ENCODE measurements around the gene AK2. TPM values are rescaled to one million over a fixed set of nuclear protein-coding genes. Genes with fewer than 3 reads are reported as not detected.

Gene AK2
- total RNA-seq, 1 donor from 2014 or later: 118 TPM

GRCh38 chr1:32971156-32971555 lies 65.5 kb downstream of the AK2 start:
- H3K4me3 ChIP-seq: no peak overlapping the region
- peaks cover 11% of the 10 kb centered on the region for H3K4me1 ChIP-seq
- H3K27ac ChIP-seq: no peak overlapping the region
- no peaks in the 10 kb centered on the region for H3K27me3 ChIP-seq
- no peak for DNase-seq (ENCODE audit: extremely low spot score in 2 of 2)
- TF ChIP-seq POLR2AphosphoS5 (IDR thresholded peaks at IDR 0.05; ENCODE audit: insufficient read depth in 1 of 2, low read depth in 1 of 2) (no peak), POLR2A (IDR thresholded peaks at IDR 0.05) (no peak), CTCF (IDR thresholded peaks at IDR 0.05) (no peak)
- H3K36me3 ChIP-seq: no peaks in the 10 kb centered on the region
- intact Hi-C loops (cut with DNase I): no loop called here
- no peaks in the 10 kb centered on the region for H3K9me3 ChIP-seq

DNA sequence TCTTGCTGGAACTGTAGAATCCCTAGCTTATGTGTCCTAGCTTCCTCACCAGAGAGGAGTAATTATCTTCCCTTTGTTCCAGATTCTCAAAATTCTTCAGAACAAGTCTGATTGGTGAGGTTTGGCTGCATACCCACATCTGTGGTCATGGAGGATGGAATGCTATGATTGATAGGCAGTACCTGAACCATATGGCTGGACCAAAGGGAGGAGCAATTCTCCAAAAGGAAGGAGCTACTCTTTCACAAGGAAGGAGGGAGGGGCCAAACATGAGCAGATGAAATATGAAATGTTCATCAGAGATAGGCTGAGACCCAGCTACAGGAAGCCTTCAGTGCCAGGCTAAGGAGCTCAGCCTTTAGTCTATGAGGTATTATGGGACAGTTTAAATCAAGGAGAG lies 67.1 kb downstream of the AK2 start:
- Histone ChIP-seq H3K36me3 (no peaks in the 10 kb centered on the region), H3K27ac (no peak overlapping the region), H3K27me3 (no peaks in the 10 kb centered on the region), H3K9me3 (no peaks in the 10 kb centered on the region), H3K4me1 (peaks cover 11% of the 10 kb centered on the region), H3K4me3 (no peak overlapping the region)
- intact Hi-C loops (cut with DNase I): no loop called here
- TF ChIP-seq POLR2A (IDR thresholded peaks at IDR 0.05): no peak
- no peak for TF ChIP-seq POLR2AphosphoS5 (IDR thresholded peaks at IDR 0.05; ENCODE audit: insufficient read depth in 1 of 2, low read depth in 1 of 2)
- TF ChIP-seq CTCF (IDR thresholded peaks at IDR 0.05): no peak
- DNase-seq (ENCODE audit: extremely low spot score in 2 of 2): no peak

- H3K36me3 ChIP-seq: no peaks in the 10 kb centered on the region
- no peak overlapping the region for H3K27ac ChIP-seq
- no peaks in the 10 kb centered on the region for H3K9me3 ChIP-seq
- no peak for DNase-seq (ENCODE audit: extremely low spot score in 2 of 2)
- no peaks in the 10 kb centered on the region for H3K27me3 ChIP-seq
- intact Hi-C loops (cut with DNase I): no loop called here
- no peak overlapping the region for H3K4me3 ChIP-seq
- TF ChIP-seq POLR2A (IDR thresholded peaks at IDR 0.05) (no peak), POLR2AphosphoS5 (IDR thresholded peaks at IDR 0.05; ENCODE audit: insufficient read depth in 1 of 2, low read depth in 1 of 2) (no peak), CTCF (IDR thresholded peaks at IDR 0.05) (no peak)
- H3K4me1 ChIP-seq: peaks cover 12% of the 10 kb centered on the region
These were observed 68.7 kb downstream of the AK2 start for GRCh38 chr1:32967888-32968568.

DNA sequence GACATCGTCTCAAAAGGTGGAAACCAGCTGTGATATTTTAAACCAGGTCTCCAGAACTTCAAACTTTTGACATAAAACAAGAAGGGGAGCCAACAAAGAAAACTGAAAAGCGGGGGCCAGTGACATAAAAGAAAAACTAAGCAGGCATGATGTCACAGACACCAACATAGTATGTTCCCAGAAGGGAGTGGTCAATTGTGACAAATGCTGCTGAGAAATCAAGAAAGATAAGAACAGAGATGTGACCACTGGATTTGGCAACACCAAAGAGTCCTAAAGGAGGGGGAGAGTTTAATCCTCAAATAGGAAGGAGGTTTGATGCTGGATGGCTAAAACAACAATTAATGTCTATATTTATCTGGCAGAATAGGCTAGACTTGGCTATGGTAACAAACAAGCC lies 69.8 kb downstream of the AK2 start:
- H3K27me3 ChIP-seq: no peaks in the 10 kb centered on the region
- no peaks in the 10 kb centered on the region for H3K36me3 ChIP-seq
- intact Hi-C loops (cut with DNase I): no loop called here
- H3K27ac ChIP-seq: no peak overlapping the region
- H3K4me1 ChIP-seq: peaks cover 14% of the 10 kb centered on the region
- H3K9me3 ChIP-seq: no peaks in the 10 kb centered on the region
- TF ChIP-seq CTCF (IDR thresholded peaks at IDR 0.05) (no peak), POLR2AphosphoS5 (IDR thresholded peaks at IDR 0.05; ENCODE audit: insufficient read depth in 1 of 2, low read depth in 1 of 2) (no peak), POLR2A (IDR thresholded peaks at IDR 0.05) (no peak)
- no peak for DNase-seq (ENCODE audit: extremely low spot score in 2 of 2)
- no peak overlapping the region for H3K4me3 ChIP-seq

DNA sequence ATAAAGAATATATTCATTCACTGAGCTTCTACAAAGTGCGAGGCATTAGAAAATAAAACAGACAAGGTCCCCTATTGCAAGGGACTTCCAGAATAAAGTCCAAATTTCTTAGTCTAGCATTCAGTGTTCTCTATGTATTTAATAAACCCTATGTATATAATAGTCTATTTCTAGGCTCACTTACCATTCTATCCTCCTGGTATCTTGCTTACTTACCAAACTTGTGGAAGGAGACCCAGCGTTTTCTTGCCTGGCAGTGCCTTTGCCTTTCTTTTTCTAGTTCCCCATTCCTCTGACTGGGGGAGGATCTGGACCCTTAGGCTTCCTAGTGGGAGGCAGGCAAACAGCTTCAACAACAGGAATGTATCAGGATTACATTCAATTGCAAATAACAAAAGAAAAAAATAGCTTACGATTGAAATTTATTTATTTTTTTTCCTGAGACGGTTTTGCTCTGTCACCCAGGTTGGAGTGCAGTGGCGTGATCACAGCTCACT lies 71.4 kb downstream of the AK2 start:
- H3K9me3 ChIP-seq: no peaks in the 10 kb centered on the region
- intact Hi-C loops (cut with DNase I): no loop called here
- DNase-seq (ENCODE audit: extremely low spot score in 2 of 2): no peak
- no peaks in the 10 kb centered on the region for H3K36me3 ChIP-seq
- H3K4me3 ChIP-seq: peak overlapping the region; percentile 96 to 99
- H3K27me3 ChIP-seq: no peaks in the 10 kb centered on the region
- H3K4me1 ChIP-seq: peaks cover 30% of the 10 kb centered on the region
- no peak for TF ChIP-seq CTCF (IDR thresholded peaks at IDR 0.05)
- no peak for TF ChIP-seq POLR2A (IDR thresholded peaks at IDR 0.05)
- no peak for TF ChIP-seq POLR2AphosphoS5 (IDR thresholded peaks at IDR 0.05; ENCODE audit: insufficient read depth in 1 of 2, low read depth in 1 of 2)
- H3K27ac ChIP-seq: peak overlapping the region; percentile 92
